Breast epithelium (tissue), 3 donors: ENCODE results near the gene HIF1A.

Experiments
- CTCF ChIP-seq, 3 donors: fragments of 450-650 bp; IDR thresholded peaks; one replicate each; pipeline ENCODE4 v1.5.1; 2016 to 2017; ENCODE audit warnings: antibody characterized with exemption in 3 of 3, mild to moderate bottlenecking in 3 of 3, moderate library complexity in 3 of 3
- POLR2A ChIP-seq: fragments of 450-650 bp; IDR thresholded peaks from one replicate; pipeline ENCODE4 v1.6.1; 2016; ENCODE audit warnings: antibody characterized with exemption, mild to moderate bottlenecking, moderate library complexity

GRCh38 chr14:61720294-61720661 is 25.0 kb downstream of the HIF1A start:
- no peak for TF ChIP-seq POLR2A
- TF ChIP-seq CTCF (IDR thresholded peaks at IDR 0.05): no peak
